Aorta (tissue), 5 donors: Measurements from ENCODE around the gene GAREM1. TPM values are rescaled to one million over a fixed set of nuclear protein-coding genes. Genes with fewer than 3 reads are reported as not detected.
A peak's percentile ranks its signal among the peaks of the same experiment; 100 is the strongest.

Experiments
- ATAC-seq: fragments of 200-7000 bp; cut with Tn5 transposase; one replicate; pipeline ENCODE4 v1.9.1; 2022; ENCODE audit warnings: moderate library complexity; ENCODE audit not compliant: low FRiP score
- DNase-seq, 2 donors: peaks; one replicate each; pipeline ENCODE4 v3.0.0-alpha.2; 2020
- H3K27ac ChIP-seq, 2 donors: one replicate each; pipeline ENCODE4 v1.5.1; 2013; ENCODE audit warnings: low read length in 2 of 2, mild to moderate bottlenecking in 2 of 2, moderate library complexity in 2 of 2, control low read depth in 1 of 2, inconsistent platforms in 1 of 2, low read depth in 1 of 2
- H3K27me3 ChIP-seq, 2 donors: one replicate each; pipeline ENCODE4 v1.6.1; 2013; ENCODE audit warnings: control low read depth in 1 of 2, low read length in 1 of 2, mild to moderate bottlenecking in 1 of 2, moderate library complexity in 1 of 2; ENCODE audit not compliant: insufficient read depth in 2 of 2, control insufficient read depth in 1 of 2
- H3K36me3 ChIP-seq, 2 donors: one replicate each; pipeline ENCODE4 v1.6.1; 2013; ENCODE audit warnings: control low read depth in 1 of 2, low read length in 1 of 2, mild to moderate bottlenecking in 1 of 2; ENCODE audit not compliant: insufficient read depth in 2 of 2, control insufficient read depth in 1 of 2
- H3K4me1 ChIP-seq, 2 donors: one replicate each; pipeline ENCODE4 v1.6.1; 2013; ENCODE audit warnings: low read length in 2 of 2, control low read depth in 1 of 2, mild to moderate bottlenecking in 1 of 2, moderate library complexity in 1 of 2; ENCODE audit not compliant: insufficient read depth in 2 of 2, control insufficient read depth in 1 of 2
- H3K4me3 ChIP-seq, 2 donors: one replicate each; pipeline ENCODE4 v1.5.1; 2013; ENCODE audit warnings: low read length in 2 of 2, control low read depth in 1 of 2, mild to moderate bottlenecking in 1 of 2
- H3K9me3 ChIP-seq: one replicate; pipeline ENCODE4 v1.6.1; 2013; ENCODE audit warnings: mild to moderate bottlenecking, low read length; ENCODE audit not compliant: control insufficient read depth
- WGBS, 2 donors: extraction: QIAGEN DNeasy Blood & Tissue Kit; methylation state at CpG; one replicate each; pipeline ENCODE4 v1.1.7; 2013; 5-methylcytosine and 5-hydroxymethylcytosine counted together
- intact Hi-C, 2 donors: fragments of 100-400 bp; cut with DNase I; formaldehyde crosslinking; loops; one replicate each; pipeline versions ENCODE4 v1.14.2 to v1.15.0; 2022
- polyA plus RNA-seq, 2 donors: library from polyadenylated mRNA; stranded (reverse); fragments of 200-250 nt; gene quantifications; one replicate each; pipeline ENCODE4 v1.2.3, GENCODE V29; 2013
- total RNA-seq, 2 donors: library from RNA; stranded (reverse); fragmentation: NEBNext Ultra II Directional; extraction: Animal tissue kit (Norgen Biotek cat#: 25700); gene quantifications; one replicate each; pipeline ENCODE4 v1.2.1, GENCODE V29; 2021
- donor health status: healthy with polysubstance abuse.
- donor health status: Bipolar disorder and iron deficiency.
- donor health status: DM: no; HTN: no; CAD: no.
- donor health status: DM: no; HTN: no; CAD: no.
- donor health status: DM: yes; HTN: yes; CAD: no.

GAREM1 gene
- total and polyA plus RNA-seq, 4 donors = 2.4 to 24.0 (median 7.0) TPM

GRCh38 chr18:32333781-32334180, 136.9 kb downstream of the GAREM1 start:
- Histone ChIP-seq H3K27ac (no peak overlapping the region), H3K36me3 (no peaks in the 10 kb centered on the region), H3K27me3 (no peaks in the 10 kb centered on the region), H3K4me3 (no peak overlapping the region), H3K9me3 (no peaks in the 10 kb centered on the region), H3K4me1 (peaks cover under 1 to 5% of the 10 kb centered on the region in 2 donors)
- 90 to 91% methylated on average over 7 of the region's 7 CpGs for WGBS, 2 donors
- DNase-seq = no peak
- intact Hi-C loops = no loop called here
- no peak for ATAC-seq

GRCh38 chr18:32332708-32333107, 138.0 kb downstream of the GAREM1 start:
- Histone ChIP-seq H3K36me3 (no peaks in the 10 kb centered on the region), H3K27ac (no peak overlapping the region), H3K27me3 (no peaks in the 10 kb centered on the region), H3K4me3 (no peak overlapping the region), H3K9me3 (no peaks in the 10 kb centered on the region), H3K4me1 (peaks cover 0 to 5% of the 10 kb centered on the region in 2 donors)
- WGBS, 2 donors = 84% methylated on average over 5 of the region's 5 CpGs
- intact Hi-C loops = no loop called here
- ATAC-seq (no peak), DNase-seq (no peak)

GRCh38 chr18:32328974-32329373, 141.7 kb downstream of the GAREM1 start:
- no peak for DNase-seq
- Histone ChIP-seq H3K4me1 (peaks cover 0 to 3% of the 10 kb centered on the region in 2 donors), H3K9me3 (no peaks in the 10 kb centered on the region), H3K36me3 (no peaks in the 10 kb centered on the region), H3K27me3 (no peaks in the 10 kb centered on the region), H3K4me3 (no peak overlapping the region), H3K27ac (no peak overlapping the region)
- 98% methylated on average over 4 of the region's 4 CpGs for WGBS, 2 donors
- no peak for ATAC-seq
- intact Hi-C loops = no loop called here

- no peaks in the 10 kb centered on the region for H3K27me3 ChIP-seq
- no peak for ATAC-seq
- 31 to 34% methylated on average over 1 of the region's 1 CpG for WGBS, 2 donors
- peaks cover 0 to 3% of the 10 kb centered on the region in 2 donors for H3K4me1 ChIP-seq
- H3K36me3 ChIP-seq = no peaks in the 10 kb centered on the region
- DNase-seq = no peak
- no peaks in the 10 kb centered on the region for H3K9me3 ChIP-seq
- no peak overlapping the region for H3K27ac ChIP-seq
- intact Hi-C loops = no loop called here
- H3K4me3 ChIP-seq = no peak overlapping the region
These were observed 142.3 kb downstream of the GAREM1 start for GRCh38 chr18:32328379-32328778.

GRCh38 chr18:32326450-32327308, 144.0 kb downstream of the GAREM1 start:
- intact Hi-C loops = no loop called here
- Histone ChIP-seq H3K9me3 (no peaks in the 10 kb centered on the region), H3K4me3 (no peak overlapping the region), H3K27me3 (no peaks in the 10 kb centered on the region), H3K36me3 (no peaks in the 10 kb centered on the region), H3K4me1 (peaks cover 0 to 3% of the 10 kb centered on the region in 2 donors), H3K27ac (no peak overlapping the region)
- 40 to 44% methylated on average over 3 of the region's 3 CpGs for WGBS, 2 donors
- DNase-seq (no peak), ATAC-seq (no peak)

- H3K4me1 ChIP-seq = peaks cover 0 to 3% of the 10 kb centered on the region in 2 donors
- H3K4me3 ChIP-seq = no peak overlapping the region
- intact Hi-C loops = no loop called here
- H3K27me3 ChIP-seq = no peaks in the 10 kb centered on the region
- no peaks in the 10 kb centered on the region for H3K9me3 ChIP-seq
- no peak overlapping the region for H3K27ac ChIP-seq
- DNase-seq (no peak), ATAC-seq (peak; percentile 40)
- WGBS, 2 donors = 75 to 79% methylated on average over 4 of the region's 4 CpGs
- H3K36me3 ChIP-seq = no peaks in the 10 kb centered on the region
These were observed 146.5 kb downstream of the GAREM1 start for GRCh38 chr18:32324181-32324580.

GRCh38 chr18:32321826-32322225, 148.9 kb downstream of the GAREM1 start:
- WGBS, 2 donors = 87 to 89% methylated on average over 1 of the region's 1 CpG
- ATAC-seq = no peak

GRCh38 chr18:32319084-32319483, 151.6 kb downstream of the GAREM1 start:
- H3K27ac ChIP-seq = no peak overlapping the region
- no peak overlapping the region for H3K4me3 ChIP-seq
- no peaks in the 10 kb centered on the region for H3K36me3 ChIP-seq
- intact Hi-C loops = no loop called here
- H3K4me1 ChIP-seq = peaks cover 0 to 8% of the 10 kb centered on the region in 2 donors
- no peaks in the 10 kb centered on the region for H3K9me3 ChIP-seq
- no peak for ATAC-seq
- DNase-seq = no peak
- H3K27me3 ChIP-seq = no peaks in the 10 kb centered on the region

More at GRCh38 chr18:32321826-32322225, 148.9 kb downstream of the GAREM1 start:
- Histone ChIP-seq H3K4me3 (no peak overlapping the region), H3K27ac (no peak overlapping the region), H3K36me3 (no peaks in the 10 kb centered on the region), H3K4me1 (peaks cover 0 to 11% of the 10 kb centered on the region in 2 donors), H3K9me3 (no peaks in the 10 kb centered on the region), H3K27me3 (no peaks in the 10 kb centered on the region)
- intact Hi-C loops = no loop called here
- no peak for DNase-seq

- WGBS, 2 donors = 98% methylated on average over 4 of the region's 4 CpGs
- no peak overlapping the region for H3K27ac ChIP-seq
- intact Hi-C loops = no loop called here
- H3K9me3 ChIP-seq = no peaks in the 10 kb centered on the region
- H3K4me3 ChIP-seq = no peak overlapping the region
- peaks cover 0 to 8% of the 10 kb centered on the region in 2 donors for H3K4me1 ChIP-seq
- no peak for DNase-seq
- H3K27me3 ChIP-seq = no peaks in the 10 kb centered on the region
- ATAC-seq = no peak
- no peaks in the 10 kb centered on the region for H3K36me3 ChIP-seq
These were observed 152.1 kb downstream of the GAREM1 start for GRCh38 chr18:32318581-32318980.
